ENCODE measurements around the gene IGF1. TPM values are rescaled to one million over a fixed set of nuclear protein-coding genes. Genes with fewer than 3 reads are reported as not detected.

IGF1 gene
- total RNA-seq, 1 donor from 2014 or later = 1.4 TPM

- Mint-ChIP-seq H3K4me3 (ENCODE audit: unreplicated experiment) (no peak overlapping the region), H3K4me1 (ENCODE audit: low read depth) (no peaks in the 10 kb centered on the region), H3K36me3 (ENCODE audit: low read depth) (no peaks in the 10 kb centered on the region), H3K27ac (ENCODE audit: unreplicated experiment) (no peak overlapping the region), H3K9me3 (ENCODE audit: low read depth) (peaks cover 5% of the 10 kb centered on the region), H3K27me3 (ENCODE audit: low read depth) (peaks cover 13% of the 10 kb centered on the region)
- no peak for TF ChIP-seq CTCF (IDR thresholded peaks at IDR 0.05)
- no peak for DNase-seq (ENCODE audit: low spot score)
Observed at GRCh38 chr12:102390068-102390467, 90.3 kb downstream of the IGF1 start.

DNA sequence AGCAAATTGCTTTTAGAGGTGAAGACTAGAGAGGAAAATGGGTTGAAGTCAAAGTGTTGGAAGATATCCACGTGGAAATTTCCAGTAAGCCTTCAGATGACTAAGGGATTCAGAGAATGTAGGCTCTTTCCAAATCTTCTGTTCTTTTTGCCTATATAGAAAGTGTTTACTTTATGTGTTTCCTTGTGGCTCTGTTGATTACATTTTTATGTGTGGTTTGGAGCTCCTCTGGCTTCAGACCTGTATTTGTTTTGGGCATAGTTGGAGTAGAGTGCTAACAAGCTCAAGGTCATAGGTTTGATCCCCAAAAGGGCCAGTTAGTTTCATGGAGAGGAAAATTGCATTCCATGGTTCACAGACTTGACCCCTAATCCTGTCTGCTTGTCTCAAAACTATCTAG, 91.9 kb downstream of the IGF1 start:
- TF ChIP-seq CTCF (IDR thresholded peaks at IDR 0.05) = no peak
- peaks cover 2% of the 10 kb centered on the region for H3K36me3 Mint-ChIP-seq (ENCODE audit: low read depth)
- peaks cover 10% of the 10 kb centered on the region for H3K27me3 Mint-ChIP-seq (ENCODE audit: low read depth)
- H3K4me3 Mint-ChIP-seq (ENCODE audit: unreplicated experiment) = no peak overlapping the region
- peaks cover 18% of the 10 kb centered on the region for H3K9me3 Mint-ChIP-seq (ENCODE audit: low read depth)
- no peak overlapping the region for H3K27ac Mint-ChIP-seq (ENCODE audit: unreplicated experiment)
- H3K4me1 Mint-ChIP-seq (ENCODE audit: low read depth) = no peaks in the 10 kb centered on the region
- no peak for DNase-seq (ENCODE audit: low spot score)

DNA sequence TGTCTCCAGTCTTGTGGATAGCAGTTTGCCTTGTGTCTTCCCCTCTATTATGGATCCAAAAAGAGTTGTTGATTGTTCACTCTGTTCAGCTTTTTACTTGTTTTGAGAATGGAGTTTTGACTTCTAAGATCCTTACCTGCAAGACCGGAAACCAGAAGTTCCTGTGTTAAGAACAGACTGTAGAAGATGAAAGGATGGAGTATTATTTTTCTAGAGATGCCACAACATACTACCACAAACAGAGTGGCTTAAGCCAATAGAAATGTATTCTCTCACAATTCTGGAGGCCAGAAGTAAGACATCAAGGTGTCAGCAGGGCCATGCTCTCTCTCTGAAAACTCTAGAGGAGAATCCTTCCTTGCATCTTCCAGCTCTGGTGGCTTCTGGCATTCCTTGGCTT, 95.0 kb downstream of the IGF1 start:
- no peak for DNase-seq (ENCODE audit: low spot score)
- H3K4me3 Mint-ChIP-seq (ENCODE audit: unreplicated experiment) = no peak overlapping the region
- peaks cover 4% of the 10 kb centered on the region for H3K36me3 Mint-ChIP-seq (ENCODE audit: low read depth)
- H3K4me1 Mint-ChIP-seq (ENCODE audit: low read depth) = no peaks in the 10 kb centered on the region
- TF ChIP-seq CTCF (IDR thresholded peaks at IDR 0.05) = no peak
- H3K27ac Mint-ChIP-seq (ENCODE audit: unreplicated experiment) = no peak overlapping the region
- H3K27me3 Mint-ChIP-seq (ENCODE audit: low read depth) = peaks cover 10% of the 10 kb centered on the region
- peaks cover 32% of the 10 kb centered on the region for H3K9me3 Mint-ChIP-seq (ENCODE audit: low read depth)

- Mint-ChIP-seq H3K27ac (ENCODE audit: unreplicated experiment) (no peak overlapping the region), H3K27me3 (ENCODE audit: low read depth) (no peaks in the 10 kb centered on the region), H3K4me1 (ENCODE audit: low read depth) (no peaks in the 10 kb centered on the region), H3K9me3 (ENCODE audit: low read depth) (peaks cover 29% of the 10 kb centered on the region), H3K4me3 (ENCODE audit: unreplicated experiment) (no peak overlapping the region), H3K36me3 (ENCODE audit: low read depth) (peaks cover 4% of the 10 kb centered on the region)
- DNase-seq (ENCODE audit: low spot score) = no peak
- TF ChIP-seq CTCF (IDR thresholded peaks at IDR 0.05) = no peak
Observed at GRCh38 chr12:102379346-102380162, 100.8 kb downstream of the IGF1 start.

GRCh38 chr12:102376781-102377180, 103.6 kb downstream of the IGF1 start:
- H3K9me3 Mint-ChIP-seq (ENCODE audit: low read depth) = peaks cover 11% of the 10 kb centered on the region
- H3K4me1 Mint-ChIP-seq (ENCODE audit: low read depth) = no peaks in the 10 kb centered on the region
- no peaks in the 10 kb centered on the region for H3K36me3 Mint-ChIP-seq (ENCODE audit: low read depth)

More at GRCh38 chr12:102376781-102377180, 103.6 kb downstream of the IGF1 start:
- DNase-seq (ENCODE audit: low spot score) = no peak
- no peaks in the 10 kb centered on the region for H3K27me3 Mint-ChIP-seq (ENCODE audit: low read depth)
- no peak overlapping the region for H3K27ac Mint-ChIP-seq (ENCODE audit: unreplicated experiment)
- no peak for TF ChIP-seq CTCF (IDR thresholded peaks at IDR 0.05)
- no peak overlapping the region for H3K4me3 Mint-ChIP-seq (ENCODE audit: unreplicated experiment)

Measured in chondrocyte (in vitro differentiated cells).